IPS-20b (cell line): ENCODE data around the gene CACNG1.
"Not testable (repeated sequence)": the region's sequence is repeated elsewhere in the genome, so short reads cannot be mapped to it uniquely, and the experiment has no call there.

Experiments
- H3K27ac ChIP-seq: one replicate; pipeline ENCODE4 v1.5.1; 2013; ENCODE audit warnings: low read length
- H3K27me3 ChIP-seq: 2 replicates; pipeline ENCODE4 v1.6.1; 2013; ENCODE audit warnings: mild to moderate bottlenecking, low read length, inconsistent platforms; ENCODE audit not compliant: insufficient read depth
- H3K36me3 ChIP-seq: 2 replicates; pipeline ENCODE4 v1.6.1; 2013; ENCODE audit warnings: low read depth, mild to moderate bottlenecking, inconsistent platforms, low read length, moderate library complexity; ENCODE audit not compliant: insufficient read depth
- H3K4me1 ChIP-seq: 2 replicates; pipeline ENCODE4 v1.6.1; 2013; ENCODE audit warnings: mild to moderate bottlenecking, control low read depth, inconsistent platforms, low read length, moderate library complexity; ENCODE audit not compliant: insufficient read depth
- H3K4me3 ChIP-seq: 2 replicates; pipeline ENCODE4 v1.5.1; 2013; ENCODE audit warnings: mild to moderate bottlenecking, low read length, inconsistent platforms
- H3K9ac ChIP-seq: 2 replicates; pipeline ENCODE4 v1.6.1; 2013; ENCODE audit warnings: low read depth, mild to moderate bottlenecking, inconsistent platforms, low read length, moderate library complexity
- H3K9me3 ChIP-seq: 2 replicates; pipeline ENCODE4 v1.6.1; 2013; ENCODE audit warnings: mild to moderate bottlenecking, low read depth, low read length, inconsistent platforms; ENCODE audit not compliant: insufficient read depth

CACNG1 gene

DNA sequence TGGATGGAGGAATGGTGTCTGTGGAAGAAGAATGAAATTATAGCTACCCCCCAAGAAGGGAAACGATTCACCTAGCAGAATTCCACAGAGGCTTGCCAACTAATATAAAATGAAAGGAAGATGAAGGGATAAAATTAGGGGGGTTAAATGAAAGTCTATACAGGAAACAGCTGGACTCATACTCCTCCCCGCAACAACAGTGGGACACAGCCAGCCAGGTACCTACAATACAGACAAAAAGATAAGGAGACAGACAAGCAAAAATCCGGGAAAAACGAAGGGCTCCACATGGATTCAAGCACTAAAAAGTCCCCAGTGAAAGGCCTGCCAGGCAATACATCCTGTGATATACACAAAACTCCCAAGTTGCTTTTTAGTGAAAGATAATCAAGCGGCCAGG lies 47.9 kb downstream of the CACNG1 start:
- Histone ChIP-seq H3K36me3 (no peaks in the 10 kb centered on the region), H3K4me1 (no peaks in the 10 kb centered on the region), H3K27ac (no peak overlapping the region), H3K9ac (no peak overlapping the region), H3K9me3 (no peaks in the 10 kb centered on the region), H3K4me3 (no peak overlapping the region), H3K27me3 (no peaks in the 10 kb centered on the region)

DNA sequence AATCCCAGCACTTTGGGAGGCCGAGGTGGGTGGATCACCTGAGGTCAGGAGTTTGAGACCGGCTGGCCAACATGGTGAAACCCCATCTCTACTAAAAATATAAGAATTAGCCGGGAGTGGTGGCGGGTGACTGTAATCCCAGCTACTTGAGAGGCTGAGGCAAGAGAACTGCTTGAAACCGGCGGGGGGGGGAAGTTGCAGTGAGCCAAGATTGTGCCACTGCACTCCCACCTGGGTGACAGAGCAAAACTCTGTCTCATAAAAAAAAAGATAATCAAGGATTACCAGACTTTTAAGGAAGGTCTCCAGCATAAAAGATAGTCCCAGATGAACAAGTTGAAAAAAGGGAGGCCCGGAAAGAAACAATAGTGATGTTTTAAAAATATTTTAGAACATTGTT lies 48.4 kb downstream of the CACNG1 start:
- not testable (repeated sequence) for H3K9me3 ChIP-seq, H3K36me3 ChIP-seq, H3K9ac ChIP-seq, H3K27me3 ChIP-seq, H3K4me3 ChIP-seq, H3K27ac ChIP-seq, H3K4me1 ChIP-seq

GRCh38 chr17:67093348-67093747 lies 49.0 kb downstream of the CACNG1 start:
- Histone ChIP-seq H3K27me3 (no peaks in the 10 kb centered on the region), H3K36me3 (no peaks in the 10 kb centered on the region), H3K27ac (no peak overlapping the region), H3K4me3 (no peak overlapping the region), H3K9ac (no peak overlapping the region), H3K4me1 (no peaks in the 10 kb centered on the region), H3K9me3 (no peaks in the 10 kb centered on the region)

- H3K27me3 ChIP-seq, H3K36me3 ChIP-seq, H3K27ac ChIP-seq, H3K4me1 ChIP-seq, H3K4me3 ChIP-seq, H3K9me3 ChIP-seq, H3K9ac ChIP-seq: not testable (repeated sequence)
Measured at GRCh38 chr17:67095291-67095690, 50.9 kb downstream of the CACNG1 start.

DNA sequence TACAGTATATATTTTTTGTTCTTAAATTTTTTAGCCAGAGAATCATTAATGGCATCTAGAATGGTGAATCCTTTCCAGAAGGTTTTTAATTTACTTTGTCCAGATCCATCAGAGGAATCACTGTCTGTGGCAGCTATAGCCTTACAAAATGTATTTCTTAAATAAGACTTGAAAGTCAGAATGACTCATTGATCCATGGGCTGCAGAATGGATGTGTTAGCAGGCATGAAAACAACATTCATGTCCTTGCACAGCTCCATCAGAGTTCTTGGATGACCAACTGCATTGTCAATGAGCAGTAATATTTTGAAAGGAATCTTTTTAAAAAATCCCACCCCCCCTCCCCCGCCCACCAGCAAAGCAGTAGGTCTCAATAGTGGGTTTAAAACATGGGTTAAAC lies 51.4 kb downstream of the CACNG1 start:
- Histone ChIP-seq H3K36me3 (no peaks in the 10 kb centered on the region), H3K27ac (no peak overlapping the region), H3K27me3 (no peaks in the 10 kb centered on the region), H3K9ac (no peak overlapping the region), H3K9me3 (no peaks in the 10 kb centered on the region), H3K4me3 (no peak overlapping the region), H3K4me1 (no peaks in the 10 kb centered on the region)

GRCh38 chr17:67096609-67097008 lies 52.3 kb downstream of the CACNG1 start:
- H3K9ac ChIP-seq = no peak overlapping the region
- H3K9me3 ChIP-seq = no peaks in the 10 kb centered on the region
- no peak overlapping the region for H3K4me3 ChIP-seq
- H3K27me3 ChIP-seq = no peaks in the 10 kb centered on the region
- H3K36me3 ChIP-seq = no peaks in the 10 kb centered on the region
- H3K4me1 ChIP-seq = no peaks in the 10 kb centered on the region
- no peak overlapping the region for H3K27ac ChIP-seq

- Histone ChIP-seq H3K36me3 (no peaks in the 10 kb centered on the region), H3K4me1 (no peaks in the 10 kb centered on the region), H3K27ac (no peak overlapping the region), H3K27me3 (no peaks in the 10 kb centered on the region), H3K4me3 (no peak overlapping the region), H3K9me3 (no peaks in the 10 kb centered on the region), H3K9ac (no peak overlapping the region)
Measured at GRCh38 chr17:67098006-67098405, 53.7 kb downstream of the CACNG1 start.

- not testable (repeated sequence) for H3K9ac ChIP-seq, H3K27me3 ChIP-seq, H3K4me1 ChIP-seq, H3K4me3 ChIP-seq, H3K27ac ChIP-seq, H3K9me3 ChIP-seq
- peaks cover 39% of the 10 kb centered on the region for H3K36me3 ChIP-seq
Measured at GRCh38 chr17:67104641-67105040, 60.3 kb downstream of the CACNG1 start.

DNA sequence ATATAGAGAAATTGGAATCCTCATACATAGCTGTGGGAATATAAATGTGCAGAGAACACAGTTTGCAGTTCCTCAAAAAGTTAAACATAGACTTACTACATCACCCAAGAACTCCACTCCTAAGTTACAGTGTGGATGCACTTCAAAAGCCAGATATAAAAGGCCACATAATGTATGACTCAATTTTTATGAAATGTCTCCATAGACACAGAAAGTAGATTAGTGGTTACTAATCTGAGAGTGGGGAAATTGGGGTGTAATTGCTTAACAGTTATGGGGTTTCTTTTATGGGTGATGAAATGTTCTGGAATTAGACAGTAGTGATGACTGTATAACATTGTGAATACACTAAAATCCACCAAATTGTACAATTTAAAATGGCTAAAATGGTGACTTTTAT lies 60.9 kb downstream of the CACNG1 start:
- Histone ChIP-seq H3K27ac (no peak overlapping the region), H3K27me3 (no peaks in the 10 kb centered on the region), H3K4me1 (no peaks in the 10 kb centered on the region), H3K4me3 (no peak overlapping the region), H3K36me3 (peaks cover 39% of the 10 kb centered on the region), H3K9me3 (no peaks in the 10 kb centered on the region), H3K9ac (no peak overlapping the region)
